Measurements from ENCODE around the gene CTPS2. TPM values are rescaled to one million over a fixed set of nuclear protein-coding genes. Genes with fewer than 3 reads are reported as not detected.
"Not testable (repeated sequence)": the region's sequence is repeated elsewhere in the genome, so short reads cannot be mapped to it uniquely, and the experiment has no call there.

Gene CTPS2
- total RNA-seq, 1 experiment from 2014 or later = 19.8 TPM

GRCh38 chrX:16658284-16658683 lies 54.2 kb downstream of the CTPS2 start:
- no peak for DNase-seq (ENCODE audit: extremely low read depth, low read depth)

- no peak for DNase-seq (ENCODE audit: extremely low read depth, low read depth)
Measured at GRCh38 chrX:16654093-16654492, 58.4 kb downstream of the CTPS2 start.

- DNase-seq (ENCODE audit: extremely low read depth, low read depth) = no peak
Measured at GRCh38 chrX:16653424-16653823, 59.0 kb downstream of the CTPS2 start.

- no peak for DNase-seq (ENCODE audit: extremely low read depth, low read depth)
Measured at GRCh38 chrX:16651391-16652024, 61.0 kb downstream of the CTPS2 start.

GRCh38 chrX:16649858-16650257 lies 62.6 kb downstream of the CTPS2 start, which contains the start of gene S100G:
Gene S100G (plus strand): TSS chrX:16650158. CDS start chrX:16651007, 849 bp downstream.
- DNase-seq (ENCODE audit: extremely low read depth, low read depth) = no peak

GRCh38 chrX:16646366-16647138 lies 65.9 kb downstream of the CTPS2 start:
- DNase-seq (ENCODE audit: extremely low read depth, low read depth) = no peak

DNA sequence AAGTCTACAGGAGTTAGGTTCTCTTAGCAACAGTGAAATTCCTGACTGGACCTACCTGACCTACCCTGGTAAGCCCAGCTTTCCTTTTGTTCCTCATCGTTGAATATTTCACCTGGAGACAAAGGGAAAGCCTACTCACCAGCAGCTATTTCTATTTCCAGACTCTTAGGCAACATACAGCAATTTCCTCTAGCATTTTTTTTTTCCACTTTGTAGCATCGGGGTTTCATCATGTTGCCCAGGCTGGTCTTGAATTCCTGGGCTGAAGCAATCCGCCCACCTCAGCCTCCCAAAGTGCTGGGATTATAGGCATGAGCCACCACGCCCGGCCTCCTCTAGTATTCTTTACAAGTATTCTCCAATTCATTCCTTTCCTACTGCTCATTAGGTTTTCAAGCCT lies 69.3 kb downstream of the CTPS2 start:
- DNase-seq (ENCODE audit: extremely low read depth, low read depth) = no peak

DNA sequence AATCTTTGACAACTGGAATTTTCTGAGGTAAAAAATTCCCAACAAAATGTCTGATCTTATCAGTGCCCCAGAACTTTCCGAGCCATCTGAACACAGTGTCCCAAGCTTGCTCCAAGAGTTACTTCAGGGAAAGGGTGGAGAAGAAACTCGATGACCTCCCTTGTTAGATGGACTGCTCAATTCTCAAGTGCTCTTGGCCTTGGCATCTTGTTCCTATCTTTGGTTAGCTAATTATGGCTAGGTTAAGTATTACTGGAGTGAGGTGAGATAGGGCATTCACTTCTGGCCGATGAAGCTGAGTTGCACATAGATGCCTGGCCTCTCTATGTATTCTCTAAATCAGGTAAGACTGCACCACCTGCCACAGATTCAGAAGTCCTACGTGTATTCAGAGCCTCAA lies 71.6 kb downstream of the CTPS2 start:
- DNase-seq (ENCODE audit: extremely low read depth, low read depth) = no peak

DNA sequence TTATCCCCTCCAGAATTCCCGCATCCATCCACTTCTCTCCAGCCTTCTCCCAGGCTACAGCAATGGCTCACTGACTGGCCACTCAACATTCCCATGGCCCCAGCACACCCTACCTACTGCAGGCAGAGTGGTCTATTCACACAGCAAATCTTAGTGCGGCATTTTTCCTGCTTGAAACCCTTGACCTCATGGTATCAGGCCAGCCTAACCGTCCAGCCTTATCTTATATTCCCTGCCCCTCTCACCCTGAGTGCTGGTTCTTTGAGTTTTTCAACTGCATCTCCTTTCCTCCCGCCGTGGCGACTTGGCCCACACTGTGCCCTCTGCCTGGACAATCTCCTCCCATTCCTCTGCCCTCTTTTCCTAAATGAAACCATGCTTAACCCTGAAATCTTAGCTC lies 72.5 kb downstream of the CTPS2 start:
- no peak for DNase-seq (ENCODE audit: extremely low read depth, low read depth)

- no peak for DNase-seq (ENCODE audit: extremely low read depth, low read depth)
Measured at GRCh38 chrX:16638533-16638932, 73.9 kb downstream of the CTPS2 start.

DNA sequence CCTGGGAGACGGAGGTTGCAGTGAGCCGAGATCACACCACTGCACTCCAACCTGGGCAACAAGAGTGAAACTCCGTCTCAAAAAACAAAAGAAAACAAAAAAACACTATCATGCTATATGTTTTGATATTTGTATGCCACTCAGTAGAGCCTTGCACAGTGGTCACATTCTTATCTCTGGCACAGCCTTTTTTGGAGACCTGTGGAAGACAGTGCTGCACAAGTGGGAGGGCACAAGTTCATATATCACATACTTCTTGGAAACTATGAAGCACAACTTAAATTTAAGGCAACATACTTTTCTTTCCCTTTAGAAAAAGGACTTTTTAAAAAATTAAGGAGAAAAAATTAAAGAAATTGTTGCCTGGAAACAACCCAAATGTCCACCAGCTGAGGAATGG lies 76.9 kb downstream of the CTPS2 start:
- DNase-seq (ENCODE audit: extremely low read depth, low read depth) = no peak

GRCh38 chrX:16635040-16635439 lies 77.4 kb downstream of the CTPS2 start:
- DNase-seq (ENCODE audit: extremely low read depth, low read depth) = no peak

DNA sequence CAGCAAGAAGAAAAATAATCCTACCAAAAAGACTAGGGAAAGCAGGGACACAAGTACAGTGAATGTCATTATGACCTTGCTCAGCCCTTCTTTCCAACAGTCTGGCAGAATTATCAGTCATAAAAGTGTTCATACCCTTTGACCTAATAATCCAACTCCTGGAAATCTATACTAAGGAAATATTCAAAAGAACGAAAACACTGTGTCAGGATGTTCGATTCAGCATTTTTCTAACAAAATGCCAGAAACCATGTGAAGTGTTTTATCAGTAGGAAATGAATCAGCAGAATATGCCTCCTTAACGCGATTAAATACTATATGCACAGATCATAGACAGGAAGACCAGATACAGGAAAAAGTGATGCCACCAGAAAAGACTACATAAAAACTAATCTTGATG lies 78.7 kb downstream of the CTPS2 start:
- no peak for DNase-seq (ENCODE audit: extremely low read depth, low read depth)

DNA sequence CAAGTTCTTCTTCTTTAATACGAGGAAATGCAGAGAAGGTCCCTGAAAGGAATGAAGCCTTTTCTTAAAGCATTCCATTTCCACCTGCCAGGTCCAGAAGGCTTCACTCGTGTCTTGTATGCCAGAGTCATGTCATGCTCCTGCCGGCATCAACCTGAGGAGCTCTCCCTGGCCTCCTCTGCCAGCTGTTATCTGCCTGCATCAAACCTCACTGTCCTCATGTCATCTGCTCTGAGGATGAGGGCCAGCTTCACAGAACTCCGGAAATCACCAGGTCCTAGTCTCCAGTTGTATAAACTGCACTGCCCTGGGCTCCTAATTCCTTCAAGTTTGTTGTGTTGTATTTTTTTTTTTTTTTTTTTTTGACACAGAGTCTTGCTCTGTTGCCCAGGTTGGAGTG lies 82.6 kb downstream of the CTPS2 start:
- no peak for DNase-seq (ENCODE audit: extremely low read depth, low read depth)

GRCh38 chrX:16628946-16629595 lies 83.4 kb downstream of the CTPS2 start:
- no peak for DNase-seq (ENCODE audit: extremely low read depth, low read depth)

- not testable (repeated sequence) for DNase-seq (ENCODE audit: extremely low read depth, low read depth)
Measured at GRCh38 chrX:16628511-16628910, 84.0 kb downstream of the CTPS2 start.

DNA sequence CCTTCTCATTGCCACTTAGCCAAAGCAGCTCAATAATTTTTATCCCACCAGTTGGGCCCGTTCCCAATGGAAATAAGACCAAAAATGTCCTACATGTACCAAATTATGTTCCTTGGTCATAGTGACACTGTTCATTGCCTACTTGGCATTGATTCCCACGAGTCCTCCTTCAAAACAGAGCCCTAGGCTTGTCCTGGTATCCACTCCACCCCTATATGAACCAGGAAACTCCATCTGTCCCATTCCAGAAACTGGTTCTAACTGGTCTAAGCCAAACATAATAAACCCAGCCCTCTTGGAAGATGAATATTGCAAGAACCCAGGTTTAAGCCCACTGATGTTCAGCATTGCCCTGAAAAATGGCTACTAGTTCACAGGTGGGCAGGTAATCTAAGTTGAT lies 93.4 kb downstream of the CTPS2 start:
- no peak for DNase-seq (ENCODE audit: extremely low read depth, low read depth)

DNA sequence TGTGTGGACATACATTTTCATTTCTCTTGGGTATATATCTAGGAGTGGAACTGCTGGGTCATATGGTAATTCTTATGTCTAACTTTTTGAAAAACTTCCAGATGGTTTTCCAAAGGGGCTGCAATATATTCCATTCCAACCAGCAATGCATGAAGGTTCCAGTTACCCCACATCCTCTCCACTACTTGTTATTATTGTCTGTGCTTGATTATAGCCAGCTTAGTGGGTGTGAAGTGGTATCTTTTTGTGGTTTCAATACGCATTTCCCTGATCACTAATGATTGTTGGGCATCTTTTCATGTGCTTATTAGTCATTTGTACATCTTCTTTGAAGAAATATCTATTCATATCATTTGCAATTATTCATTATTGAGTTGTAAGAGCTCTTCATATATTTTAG lies 94.0 kb downstream of the CTPS2 start:
- DNase-seq (ENCODE audit: extremely low read depth, low read depth) = no peak

- DNase-seq (ENCODE audit: extremely low read depth, low read depth) = no peak
Measured at GRCh38 chrX:16617382-16617781, 95.1 kb downstream of the CTPS2 start.

- no peak for DNase-seq (ENCODE audit: extremely low read depth, low read depth)
Measured at GRCh38 chrX:16612257-16612897, 100.1 kb downstream of the CTPS2 start.

DNA sequence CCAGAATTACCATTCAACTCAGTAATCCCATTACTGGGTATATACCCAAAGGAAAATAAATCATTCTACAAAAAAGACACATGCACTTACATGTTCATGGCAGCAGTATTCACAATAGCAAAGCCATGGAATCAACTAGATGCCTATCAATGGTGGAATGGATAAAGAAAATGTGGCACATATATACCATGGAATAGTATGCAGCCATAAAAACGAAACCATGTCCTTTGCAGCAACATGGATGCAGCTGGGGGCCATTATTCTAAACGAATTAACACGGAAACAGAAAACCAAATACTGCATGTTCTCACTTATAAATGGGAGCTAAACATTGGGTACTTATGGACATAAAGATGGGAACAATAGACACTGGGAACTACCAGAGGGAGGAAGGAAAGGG lies 101.8 kb downstream of the CTPS2 start:
- DNase-seq (ENCODE audit: extremely low read depth, low read depth) = not testable (repeated sequence)
